GM23248 (cell line): ENCODE measurements around the gene PADI1. TPM values are rescaled to one million over a fixed set of nuclear protein-coding genes. Genes with fewer than 3 reads are reported as not detected.

Experiments used
- DNase-seq: peaks from one replicate; pipeline ENCODE4 v3.0.0-alpha.2; 2015
- H2AFZ ChIP-seq: fragments of 200-600 bp; sonication (generic); 2 replicates; pipeline ENCODE4 v1.6.1; 2016; ENCODE audit warnings: antibody characterized with exemption
- H3F3A ChIP-seq: fragments of 200-600 bp; sonication (generic); 2 replicates; pipeline ENCODE4 v1.6.1; 2016; ENCODE audit warnings: mild to moderate bottlenecking, antibody characterized with exemption, mixed run types; ENCODE audit not compliant: insufficient read depth
- H3K27ac ChIP-seq: fragments of 200-600 bp; sonication (generic); 2 replicates; pipeline ENCODE4 v1.5.1; 2016; ENCODE audit warnings: mild to moderate bottlenecking
- H3K27me3 ChIP-seq: fragments of 200-600 bp; sonication (generic); replicated peaks from 2 replicates; pipeline ENCODE4 v1.6.1; 2016; ENCODE audit warnings: mild to moderate bottlenecking; ENCODE audit not compliant: insufficient read depth
- H3K36me3 ChIP-seq: fragments of 200-600 bp; sonication (generic); 2 replicates; pipeline ENCODE4 v1.6.1; 2016; ENCODE audit warnings: low read depth, mild to moderate bottlenecking
- H3K4me1 ChIP-seq: fragments of 200-600 bp; sonication (generic); 2 replicates; pipeline ENCODE4 v1.6.1; 2016; ENCODE audit warnings: mild to moderate bottlenecking; ENCODE audit not compliant: insufficient read depth
- H3K4me2 ChIP-seq: fragments of 200-600 bp; sonication (generic); one replicate; pipeline ENCODE4 v1.6.1; 2016; ENCODE audit warnings: mild to moderate bottlenecking; ENCODE audit not compliant: unreplicated experiment
- H3K4me3 ChIP-seq: fragments of 200-600 bp; sonication (generic); 2 replicates; pipeline ENCODE4 v1.5.1; 2016; ENCODE audit warnings: mild to moderate bottlenecking
- H3K79me2 ChIP-seq: fragments of 200-600 bp; sonication (generic); 2 replicates; pipeline ENCODE4 v1.6.1; 2016; ENCODE audit warnings: mild to moderate bottlenecking; ENCODE audit not compliant: insufficient read depth
- H3K9ac ChIP-seq: fragments of 200-600 bp; sonication (generic); 2 replicates; pipeline ENCODE4 v1.6.1; 2016; ENCODE audit warnings: mild to moderate bottlenecking
- H3K9me2 ChIP-seq: fragments of 200-600 bp; sonication (generic); 2 replicates; pipeline ENCODE4 v1.6.1; 2016; ENCODE audit warnings: mixed run types, mild to moderate bottlenecking, moderate library complexity; ENCODE audit not compliant: insufficient read depth
- H3K9me3 ChIP-seq: fragments of 200-600 bp; sonication (generic); one replicate; pipeline ENCODE4 v1.6.1; 2017; ENCODE audit warnings: low read depth
- H4K20me1 ChIP-seq: fragments of 200-600 bp; sonication (generic); 2 replicates; pipeline ENCODE4 v1.6.0; 2016; ENCODE audit not compliant: insufficient read depth
- EZH2 ChIP-seq: fragments of 200-600 bp; sonication (generic); IDR thresholded peaks from 2 replicates; pipeline ENCODE4 v1.6.1; 2018; ENCODE audit warnings: antibody characterized with exemption, mild to moderate bottlenecking; ENCODE audit not compliant: insufficient read depth, poor library complexity, severe bottlenecking
- EZH2phosphoT487 ChIP-seq: fragments of 200-600 bp; sonication (generic); IDR thresholded peaks from 2 replicates; pipeline ENCODE4 v1.6.1; 2018; ENCODE audit warnings: antibody characterized with exemption, moderate library complexity, mild to moderate bottlenecking, low read depth; ENCODE audit not compliant: insufficient read depth
- WGBS, 2 experiments: methylation state at CpG; one replicate each; pipeline ENCODE4 v1.1.6; 2015 to 2017; ENCODE audit warnings: low lambda C conversion rate in 2 of 2, low coverage in 1 of 2; ENCODE audit errors: missing lambda C conversion rate in 2 of 2; 5-methylcytosine and 5-hydroxymethylcytosine counted together
- in situ Hi-C: fragments of 300-500 bp; cut with MboI; formaldehyde crosslinking; loops from 2 replicates; pipeline ENCODE4 v1.15.0; 2020
- polyA plus RNA-seq: library from polyadenylated mRNA; unstranded; fragments of >200 nt; fragmentation: Nextera tagmentation; extraction: Ambion mirVana; gene quantifications from 2 replicates; pipeline ENCODE4 v1.2.1, GENCODE V29; 2016
- total RNA-seq: library from RNA; depleted of rRNA; stranded (reverse); fragments of >200 nt; shearing (Covaris generic); gene quantifications from 2 replicates; pipeline ENCODE4 v1.2.3, GENCODE V29; 2014

PADI1 gene
- total and polyA plus RNA-seq, 2 experiments from 2014 or later: under 0.01 to 0.14 TPM

DNA sequence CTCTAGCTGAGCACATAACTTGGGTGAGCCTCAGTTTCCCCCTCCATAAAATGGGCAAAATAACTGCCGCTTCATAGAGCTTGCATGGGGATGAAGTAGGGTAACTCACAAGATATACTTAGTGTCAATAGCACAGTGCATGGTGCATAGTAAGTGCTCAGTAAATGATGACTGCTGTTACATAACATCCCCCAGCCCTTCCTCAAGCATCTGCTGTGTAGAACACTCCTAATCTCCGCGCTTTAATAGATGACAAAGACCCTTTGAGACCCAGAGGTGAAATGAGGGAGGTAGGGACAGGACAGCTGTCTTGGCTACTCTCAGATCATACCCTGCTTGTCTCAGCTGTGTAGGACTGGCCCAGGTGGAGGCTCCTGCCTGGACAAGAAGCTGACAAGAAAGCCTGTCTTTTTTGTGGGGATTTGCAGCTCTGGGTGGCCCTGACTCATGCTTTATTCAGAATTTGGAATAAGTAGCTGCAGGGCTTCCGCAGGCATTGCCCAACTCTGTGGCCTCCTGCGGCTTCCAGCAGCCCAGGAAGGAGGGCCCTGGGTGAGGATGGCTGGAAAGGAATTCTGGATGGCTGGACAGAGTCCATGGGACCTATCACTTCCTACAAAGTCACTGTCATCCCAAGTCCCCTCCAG is 82.3 kb downstream of the PADI1 start:
- H3K9ac ChIP-seq: no peak overlapping the region
- H3K27ac ChIP-seq: no peak overlapping the region
- WGBS, 2 experiments: 56 to 59% methylated on average over 5 of the region's 5 CpGs

DNA sequence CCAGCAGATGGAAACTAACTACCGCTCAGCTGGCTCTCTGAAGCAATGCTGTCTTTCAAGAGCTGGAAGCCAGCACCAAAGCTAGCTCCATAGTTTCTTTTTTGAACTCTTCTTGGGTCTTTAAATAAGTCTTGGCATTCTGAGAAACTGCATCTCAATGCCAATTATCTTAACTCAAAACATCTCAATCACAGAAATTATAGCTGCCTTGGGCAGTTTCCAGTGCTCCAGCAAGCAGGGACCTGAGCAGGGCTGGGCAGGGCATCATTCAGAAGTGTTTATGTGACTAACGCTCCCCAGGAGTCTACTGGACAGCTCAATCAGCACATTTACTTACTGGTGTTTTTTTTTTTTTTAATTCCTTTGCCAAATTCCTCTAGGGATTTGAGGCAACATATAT is 84.8 kb downstream of the PADI1 start:
- Histone ChIP-seq H3K79me2 (no peaks in the 10 kb centered on the region), H3K36me3 (no peaks in the 10 kb centered on the region), H3K4me2 (peak overlapping the region; percentile 22), H3K4me1 (peaks cover 16% of the 10 kb centered on the region), H3K27ac (no peak overlapping the region), H2AFZ (no peak overlapping the region), H3K9ac (no peak overlapping the region), H3K9me2 (no peaks in the 10 kb centered on the region), H3K27me3 (peaks cover 30% of the 10 kb centered on the region), H3K9me3 (no peaks in the 10 kb centered on the region), H4K20me1 (no peaks in the 10 kb centered on the region), H3F3A (peaks cover 6% of the 10 kb centered on the region), H3K4me3 (no peak overlapping the region)
- WGBS, 2 experiments: 0 to 3% methylated on average over 2 of the region's 2 CpGs
- no peak for TF ChIP-seq EZH2phosphoT487
- no peak for TF ChIP-seq EZH2
- in situ Hi-C loops: no loop called here
- DNase-seq: peak; percentile 61

More for the DNA sequence above, 82.3 kb downstream of the PADI1 start:
- no peak overlapping the region for H3K4me3 ChIP-seq
- no peak overlapping the region for H3K4me2 ChIP-seq
- no peaks in the 10 kb centered on the region for H3K9me2 ChIP-seq
- peak; percentile 93 for DNase-seq
- peaks cover 16% of the 10 kb centered on the region for H3K4me1 ChIP-seq
- in situ Hi-C loops: no loop called here
- peaks cover 6% of the 10 kb centered on the region for H3F3A ChIP-seq
- no peaks in the 10 kb centered on the region for H4K20me1 ChIP-seq
- H3K9me3 ChIP-seq: no peaks in the 10 kb centered on the region
- no peaks in the 10 kb centered on the region for H3K79me2 ChIP-seq
- H3K27me3 ChIP-seq: peaks cover 39% of the 10 kb centered on the region
- TF ChIP-seq EZH2phosphoT487 (no peak), EZH2 (no peak)
- no peaks in the 10 kb centered on the region for H3K36me3 ChIP-seq
- H2AFZ ChIP-seq: no peak overlapping the region

DNA sequence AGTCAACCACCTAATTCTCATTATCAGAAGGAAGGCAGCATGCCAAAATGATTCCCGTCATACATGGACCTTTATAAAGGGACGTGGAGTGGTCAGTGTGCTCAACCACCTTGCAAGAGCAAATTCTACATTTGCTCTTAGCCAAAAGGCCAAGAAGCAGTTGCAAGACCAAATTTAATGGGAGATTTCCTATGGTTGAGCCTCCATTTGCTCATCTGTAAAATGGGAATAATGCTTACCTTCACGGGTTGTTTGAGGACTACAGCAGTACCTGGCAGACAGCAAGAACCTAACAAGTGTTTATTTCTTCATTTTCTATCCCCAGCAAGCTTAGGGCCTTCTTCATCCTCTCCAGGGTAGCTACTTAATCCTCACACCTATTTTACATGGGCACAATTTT is 85.6 kb downstream of the PADI1 start:
- in situ Hi-C loops: no loop called here
- no peak for DNase-seq
- no peak overlapping the region for H2AFZ ChIP-seq
- H3K27ac ChIP-seq: no peak overlapping the region
- TF ChIP-seq EZH2phosphoT487: no peak
- TF ChIP-seq EZH2: no peak
- H3F3A ChIP-seq: peaks cover 6% of the 10 kb centered on the region
- H3K4me3 ChIP-seq: no peak overlapping the region
- no peaks in the 10 kb centered on the region for H3K9me2 ChIP-seq
- H3K36me3 ChIP-seq: no peaks in the 10 kb centered on the region
- no peak overlapping the region for H3K4me2 ChIP-seq
- no peaks in the 10 kb centered on the region for H3K9me3 ChIP-seq
- no peaks in the 10 kb centered on the region for H3K79me2 ChIP-seq
- WGBS, 2 experiments: 88 to 92% methylated on average over 3 of the region's 3 CpGs
- H4K20me1 ChIP-seq: no peaks in the 10 kb centered on the region
- no peak overlapping the region for H3K9ac ChIP-seq
- peaks cover 30% of the 10 kb centered on the region for H3K27me3 ChIP-seq
- H3K4me1 ChIP-seq: peaks cover 16% of the 10 kb centered on the region

DNA sequence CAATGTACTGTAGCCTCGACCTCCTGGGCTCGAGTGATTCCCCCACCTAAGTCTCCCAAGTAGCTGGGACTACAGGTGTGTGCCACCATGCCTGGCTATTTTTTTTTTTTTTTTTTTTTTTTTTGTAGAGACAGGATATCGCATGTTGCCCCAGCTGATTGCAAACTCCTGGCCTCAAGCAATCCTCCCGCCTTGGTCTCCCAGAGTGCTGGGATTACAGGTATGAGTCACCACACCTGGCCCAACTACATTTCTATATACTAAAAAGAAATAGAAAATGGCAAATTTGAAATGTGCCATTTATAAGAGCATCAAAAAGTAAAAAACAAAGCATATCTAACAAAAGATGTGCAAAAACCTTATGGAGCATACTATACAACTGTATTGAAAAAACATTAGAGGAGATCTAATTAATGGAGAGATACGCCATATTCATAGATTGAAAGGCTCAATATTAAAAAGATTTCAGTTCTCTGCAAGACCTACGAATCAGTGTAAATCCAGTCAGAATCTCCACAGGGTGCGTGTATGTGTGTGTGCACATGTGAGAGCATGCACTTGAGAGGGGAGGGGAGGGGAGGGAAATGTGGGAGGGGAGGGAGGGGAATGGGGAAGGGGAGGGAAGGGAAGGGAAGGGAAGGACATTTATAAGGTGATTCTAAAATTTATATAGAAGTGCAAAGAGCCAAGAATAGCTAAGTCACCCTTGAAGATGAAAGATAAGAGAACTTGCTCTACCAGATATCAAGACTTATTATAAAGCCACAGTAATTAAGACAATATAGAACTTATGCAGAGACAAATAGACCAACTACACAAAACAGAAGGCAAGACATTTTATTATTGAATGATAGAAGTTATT is 87.6 kb downstream of the PADI1 start:
- peaks cover 10% of the 10 kb centered on the region for H3K4me1 ChIP-seq
- TF ChIP-seq EZH2phosphoT487 (no peak), EZH2 (no peak)
- no peak overlapping the region for H3K4me3 ChIP-seq
- H3K27ac ChIP-seq: no peak overlapping the region
- peaks cover 39% of the 10 kb centered on the region for H3K27me3 ChIP-seq
- H3K79me2 ChIP-seq: no peaks in the 10 kb centered on the region
- H3K9ac ChIP-seq: no peak overlapping the region
- H3F3A ChIP-seq: no peaks in the 10 kb centered on the region
- 42 to 48% methylated on average over 6 to 7 of the region's 7 CpGs for WGBS, 2 experiments
- H3K4me2 ChIP-seq: no peak overlapping the region
- H4K20me1 ChIP-seq: no peaks in the 10 kb centered on the region
- in situ Hi-C loops: no loop called here
- DNase-seq: no peak
- H3K9me2 ChIP-seq: no peaks in the 10 kb centered on the region
- H3K36me3 ChIP-seq: no peaks in the 10 kb centered on the region
- H3K9me3 ChIP-seq: no peaks in the 10 kb centered on the region
- no peak overlapping the region for H2AFZ ChIP-seq
